GM19467 (cell line): ENCODE measurements around the gene DNAJB6.
A peak's percentile ranks its signal among the peaks of the same experiment; 100 is the strongest.

Source experiments
- ATAC-seq: cut with Tn5 transposase; IDR thresholded peaks from one replicate; pipeline ENCODE4 v1.9.1; 2021; ENCODE audit warnings: mild to moderate bottlenecking, moderate library complexity; ENCODE audit not compliant: unreplicated experiment

DNAJB6 gene

GRCh38 chr7:157336383-157337315 lies at the start of gene DNAJB6:
TSS of gene DNAJB6 (plus strand) at chr7:157337004. CDS start at chr7:157358573, 21,569 bp downstream.
- ATAC-seq, result peak; percentile 69

- no peak for ATAC-seq
Measured at GRCh38 chr7:157291404-157292080, 45.3 kb upstream of the DNAJB6 start.

- no peak for ATAC-seq
Measured at GRCh38 chr7:157292258-157292657, 44.5 kb upstream of the DNAJB6 start.

- ATAC-seq, result no peak
Measured at GRCh38 chr7:157292770-157293412, 43.9 kb upstream of the DNAJB6 start.

GRCh38 chr7:157293413-157293788 lies 43.4 kb upstream of the DNAJB6 start:
- ATAC-seq, result no peak

- ATAC-seq, result no peak
Measured at GRCh38 chr7:157294773-157295172, 42.0 kb upstream of the DNAJB6 start.

GRCh38 chr7:157295338-157295737 lies 41.5 kb upstream of the DNAJB6 start:
- no peak for ATAC-seq

GRCh38 chr7:157297185-157297584 lies 39.6 kb upstream of the DNAJB6 start:
- ATAC-seq, result no peak

GRCh38 chr7:157299317-157299612 lies 37.5 kb upstream of the DNAJB6 start:
- ATAC-seq, result no peak

- no peak for ATAC-seq
Measured at GRCh38 chr7:157299613-157300368, 37.0 kb upstream of the DNAJB6 start.

- no peak for ATAC-seq
Measured at GRCh38 chr7:157300369-157300825, 36.4 kb upstream of the DNAJB6 start.

- no peak for ATAC-seq
Measured at GRCh38 chr7:157301610-157302120, 35.1 kb upstream of the DNAJB6 start.

GRCh38 chr7:157306846-157307838 lies 29.7 kb upstream of the DNAJB6 start:
- ATAC-seq, result no peak

- no peak for ATAC-seq
Measured at GRCh38 chr7:157309988-157310668, 26.7 kb upstream of the DNAJB6 start.

- ATAC-seq, result no peak
Measured at GRCh38 chr7:157310676-157311185, 26.1 kb upstream of the DNAJB6 start.

GRCh38 chr7:157312941-157313340 lies 23.9 kb upstream of the DNAJB6 start:
- no peak for ATAC-seq

GRCh38 chr7:157313645-157314044 lies 23.2 kb upstream of the DNAJB6 start:
- ATAC-seq, result no peak

GRCh38 chr7:157318015-157318706 lies 18.6 kb upstream of the DNAJB6 start:
- no peak for ATAC-seq
